H1 (cell line): ENCODE results near the gene COL6A5. TPM values are rescaled to one million over a fixed set of nuclear protein-coding genes. Genes with fewer than 3 reads are reported as not detected.
A peak's percentile ranks its signal among the peaks of the same experiment; 100 is the strongest.

ENCODE experiments used
- CTCF ChIA-PET: fragments of 300-600 bp; sonication (Branson Sonifier 250); formaldehyde crosslinking; loops from one replicate; lab custom pipeline; 2021; ENCODE audit not compliant: partially characterized antibody; lab: Charles Lee
- POLR2A ChIA-PET: fragments of 300-600 bp; sonication (Branson Sonifier 250); formaldehyde crosslinking; loops from one replicate; lab custom pipeline; 2021; ENCODE audit warnings: inconsistent platforms; ENCODE audit not compliant: partially characterized antibody; lab: Charles Lee
- DNase-seq, 2 experiments: peaks; one replicate each; pipeline versions ENCODE4 v3.0.0 to v3.0.0-alpha.2; 2010 to 2022; ENCODE audit warnings: low spot score in 2 of 2, low read depth in 1 of 2, mixed read lengths in 1 of 2
- FAIRE-seq: peaks from 2 replicates; lab custom pipeline; 2011; peaks lifted over from hg19 to GRCh38; lab: Jason Lieb, UNC
- H2AFZ ChIP-seq: 2 replicates; pipeline ENCODE4 v1.8.1; 2012; ENCODE audit warnings: low read length, inconsistent platforms
- H2AK5ac ChIP-seq: 2 replicates; pipeline ENCODE4 v1.6.1; 2013; ENCODE audit warnings: low read depth, low read length
- H2BK120ac ChIP-seq: replicated peaks from 2 replicates; pipeline ENCODE3; 2013; ENCODE audit warnings: low read depth, low read length, inconsistent platforms
- H2BK12ac ChIP-seq: 2 replicates; pipeline ENCODE4 v1.6.1; 2013; ENCODE audit warnings: low read depth, low read length
- H2BK15ac ChIP-seq: 2 replicates; pipeline ENCODE4 v1.6.1; 2013; ENCODE audit warnings: low read length
- H2BK20ac ChIP-seq: 2 replicates; pipeline ENCODE4 v1.6.1; 2013; ENCODE audit warnings: low read length
- H2BK5ac ChIP-seq: 2 replicates; pipeline ENCODE4 v1.6.1; 2013; ENCODE audit warnings: low read depth, low read length
- H3K14ac ChIP-seq: 2 replicates; pipeline ENCODE4 v1.6.1; 2013; ENCODE audit warnings: inconsistent platforms; ENCODE audit not compliant: insufficient read length
- H3K18ac ChIP-seq: 2 replicates; pipeline ENCODE4 v1.6.1; 2013; ENCODE audit warnings: low read length; ENCODE audit errors: extremely low read depth
- H3K23ac ChIP-seq: 2 replicates; pipeline ENCODE4 v1.6.1; 2013; ENCODE audit warnings: inconsistent platforms; ENCODE audit not compliant: insufficient read length
- H3K23me2 ChIP-seq: 2 replicates; pipeline ENCODE4 v1.6.1; 2013; ENCODE audit warnings: low read depth, low read length
- H3K27ac ChIP-seq: 2 replicates; pipeline ENCODE4 v1.6.1; 2011; ENCODE audit warnings: low read depth, low read length, inconsistent platforms
- H3K27me3 ChIP-seq, 4 experiments: replicated peaks in 1 of 4; 1 replicate in 1 of 4; 2 replicates in 3 of 4; pipeline versions ENCODE4 v1.6.1 to v1.8.1; 2011 to 2013; ENCODE audit warnings: low read length in 3 of 4, mild to moderate bottlenecking in 3 of 4, inconsistent platforms in 2 of 4, mixed read lengths in 2 of 4, moderate library complexity in 1 of 4; ENCODE audit not compliant: control insufficient read depth in 3 of 4, insufficient read depth in 3 of 4; ENCODE audit errors: extremely low read depth in 1 of 4
- H3K36me3 ChIP-seq, 4 experiments: 2 replicates each; pipeline versions ENCODE4 v1.6.1 to v1.8.1; 2011 to 2013; ENCODE audit warnings: mild to moderate bottlenecking in 4 of 4, low read length in 3 of 4, moderate library complexity in 2 of 4, control low read depth in 1 of 4, inconsistent platforms in 1 of 4; ENCODE audit not compliant: insufficient read depth in 4 of 4, control insufficient read depth in 2 of 4
- H3K4ac ChIP-seq: replicated peaks from 2 replicates; pipeline ENCODE3; 2013; ENCODE audit warnings: low read length, low read depth, mixed read lengths, inconsistent platforms; ENCODE audit not compliant: insufficient read length
- H3K4me1 ChIP-seq, 4 experiments: replicated peaks in 1 of 4; 1 replicate in 1 of 4; 2 replicates in 3 of 4; pipeline versions ENCODE4 v1.6.1 to v1.8.1; 2011 to 2013; ENCODE audit warnings: low read length in 3 of 4, inconsistent platforms in 2 of 4, mixed read lengths in 1 of 4; ENCODE audit not compliant: insufficient read depth in 4 of 4, control insufficient read depth in 3 of 4
- H3K4me2 ChIP-seq, 2 experiments: 2 replicates each; pipeline versions ENCODE4 v1.6.1 to v1.8.1; 2011 to 2013; ENCODE audit warnings: low read depth in 2 of 2, low read length in 2 of 2, control low read depth in 1 of 2, inconsistent platforms in 1 of 2, mild to moderate bottlenecking in 1 of 2; ENCODE audit not compliant: insufficient read depth in 1 of 2
- H3K4me3 ChIP-seq, 4 experiments: fragments of 200-600, 300-600 bp in 1 of 4; sonication (generic), shearing (Covaris generic), sonication (Bioruptor Twin) in 1 of 4; 2 replicates each; pipeline versions ENCODE4 v1.5.1 to v1.8.1; 2011 to 2016; ENCODE audit warnings: low read length in 4 of 4, low read depth in 3 of 4, control low read depth in 2 of 4, inconsistent platforms in 2 of 4, mild to moderate bottlenecking in 2 of 4, mixed read lengths in 1 of 4, moderate library complexity in 1 of 4; ENCODE audit not compliant: insufficient read depth in 2 of 4; ENCODE audit errors: extremely low read depth in 1 of 4
- H3K56ac ChIP-seq: replicated peaks from 2 replicates; pipeline ENCODE3; 2013; ENCODE audit warnings: low read depth, mild to moderate bottlenecking, mixed read lengths, low read length, inconsistent platforms; ENCODE audit not compliant: insufficient read length
- H3K79me1 ChIP-seq: 2 replicates; pipeline ENCODE4 v1.6.1; 2013; ENCODE audit warnings: low read depth, low read length, control low read depth
- H3K79me2 ChIP-seq, 2 experiments: 2 replicates each; pipeline versions ENCODE4 v1.6.1 to v1.8.1; 2012 to 2013; ENCODE audit warnings: low read length in 2 of 2, mild to moderate bottlenecking in 2 of 2, inconsistent platforms in 1 of 2; ENCODE audit not compliant: insufficient read depth in 2 of 2, control insufficient read depth in 1 of 2
- H3K9ac ChIP-seq, 4 experiments: replicated peaks in 1 of 4; 1 replicate in 1 of 4; 2 replicates in 3 of 4; pipeline versions ENCODE4 v1.6.1 to v1.8.1; 2011 to 2013; ENCODE audit warnings: low read depth in 3 of 4, low read length in 3 of 4, control low read depth in 2 of 4, mild to moderate bottlenecking in 2 of 4, moderate library complexity in 2 of 4, inconsistent platforms in 1 of 4; ENCODE audit errors: extremely low read depth in 1 of 4
- H3K9me3 ChIP-seq, 2 experiments: 2 replicates each; pipeline versions ENCODE4 v1.6.1 to v1.8.1; 2012 to 2013; ENCODE audit warnings: mild to moderate bottlenecking in 2 of 2, moderate library complexity in 2 of 2, control low read depth in 1 of 2, inconsistent platforms in 1 of 2, low read depth in 1 of 2, low read length in 1 of 2, mixed read lengths in 1 of 2; ENCODE audit not compliant: insufficient read depth in 2 of 2
- H4K20me1 ChIP-seq, 2 experiments: replicated peaks in 1 of 2; 2 replicates each; pipeline versions ENCODE3 to v1.8.1; 2011 to 2013; ENCODE audit warnings: inconsistent platforms in 2 of 2, low read length in 2 of 2, mild to moderate bottlenecking in 1 of 2; ENCODE audit not compliant: insufficient read depth in 2 of 2, control insufficient read depth in 1 of 2
- H4K5ac ChIP-seq: 2 replicates; pipeline ENCODE4 v1.6.1; 2013; ENCODE audit warnings: low read length, low read depth, mixed read lengths, inconsistent platforms; ENCODE audit not compliant: insufficient read length
- H4K8ac ChIP-seq: 2 replicates; pipeline ENCODE4 v1.8.0; 2013; ENCODE audit warnings: mild to moderate bottlenecking, moderate library complexity, low read length, inconsistent platforms; ENCODE audit not compliant: insufficient read depth; ENCODE audit errors: extremely low read depth
- H4K91ac ChIP-seq: replicated peaks from 2 replicates; pipeline ENCODE3; 2013; ENCODE audit warnings: low read length, mixed read lengths, inconsistent platforms; ENCODE audit not compliant: insufficient read length
- BACH1 ChIP-seq: IDR thresholded peaks from 2 replicates; pipeline ENCODE4 v1.6.1; 2012; ENCODE audit warnings: low read length, improper control_type of control experiment
- CBX8 ChIP-seq: fragments of 300-800, 300-1000 bp; sonication (generic); IDR thresholded peaks from 2 replicates; pipeline ENCODE4 v1.7.1; 2016; ENCODE audit warnings: low read depth, low read length, borderline replicate concordance
- EP300 ChIP-seq, 2 experiments: IDR thresholded peaks; 1 replicate in 1 of 2; 2 replicates in 1 of 2; pipeline ENCODE4 v1.6.1; 2011 to 2012; ENCODE audit warnings: low read depth in 2 of 2, low read length in 2 of 2, mild to moderate bottlenecking in 2 of 2, borderline replicate concordance in 1 of 2, inconsistent platforms in 1 of 2, moderate library complexity in 1 of 2
- MAX ChIP-seq: IDR thresholded peaks from 2 replicates; pipeline ENCODE4 v1.6.1; 2012; ENCODE audit warnings: inconsistent platforms
- NRF1 ChIP-seq: IDR thresholded peaks from 2 replicates; pipeline ENCODE4 v1.6.1; 2011; ENCODE audit warnings: mild to moderate bottlenecking, low read depth, low read length, improper control_type of control experiment
- POU5F1 ChIP-seq: IDR thresholded peaks from 2 replicates; pipeline ENCODE4 v1.6.1; 2011; ENCODE audit warnings: low read depth, mild to moderate bottlenecking, low read length, moderate library complexity
- RNF2 ChIP-seq: fragments of 200-900, 300-1000 bp; sonication (generic); IDR thresholded peaks from 2 replicates; pipeline ENCODE4 v1.7.1; 2016; ENCODE audit warnings: borderline replicate concordance, low read depth, mild to moderate bottlenecking, antibody characterized with exemption, low read length; ENCODE audit not compliant: poor library complexity, severe bottlenecking; ENCODE audit errors: missing control alignments
- SP1 ChIP-seq: IDR thresholded peaks from 2 replicates; pipeline ENCODE4 v1.6.1; 2011; ENCODE audit warnings: low read depth, low read length
- USF2 ChIP-seq: IDR thresholded peaks from 2 replicates; pipeline ENCODE4 v1.6.1; 2011; ENCODE audit warnings: low read length, improper control_type of control experiment
- WGBS, 2 experiments: shearing (Covaris generic) in 1 of 2; methylation state at CpG; one replicate each; pipeline versions ENCODE4 v1.1.6 to v1.1.7; 2013 to 2015; ENCODE audit warnings: low lambda C conversion rate in 2 of 2, mixed read lengths in 2 of 2, inconsistent platforms in 1 of 2, low coverage in 1 of 2, missing lambda C conversion rate in 1 of 2; ENCODE audit not compliant: insufficient replicate concordance in 2 of 2, insufficient coverage in 1 of 2, insufficient read length in 1 of 2; ENCODE audit errors: extremely low coverage in 1 of 2, missing lambda C conversion rate in 1 of 2; 5-methylcytosine and 5-hydroxymethylcytosine counted together
- long read RNA-seq, 2 experiments: library from RNA in 1 of 2; library from capped mRNA in 1 of 2; stranded (forward); transcript quantifications; one replicate each; pipeline ENCODE4 v2.0.0, GENCODE V29; 2021; ENCODE audit warnings: inconsistent platforms in 1 of 2
- polyA minus RNA-seq, 3 experiments: library from RNA; depleted of rRNA, polyadenylated mRNA; stranded (reverse); fragments of >200 nt; gene quantifications; 1 replicate in 2 of 3; 2 replicates in 1 of 3; pipeline ENCODE4 v1.2.3, GENCODE V29; 2011
- polyA plus RNA-seq, 7 experiments: library from polyadenylated mRNA; depleted of rRNA in 3 of 7; stranded (reverse) in 5 of 7; unstranded in 2 of 7; fragments of >200 nt in 5 of 7; fragments of 200-250 nt in 2 of 7; gene quantifications; 1 replicate in 5 of 7; 2 replicates in 1 of 7; 4 replicates in 1 of 7; pipeline versions ENCODE4 v1.2.1 to v1.2.3, GENCODE V29; 2011 to 2013; ENCODE audit warnings: missing spikeins in 2 of 7, mixed read lengths in 2 of 7
- total RNA-seq: library from RNA; stranded (reverse); fragmentation: NEBNext Ultra II Directional; extraction: Animal tissue kit (Norgen Biotek cat#: 25700); gene quantifications from 2 replicates; pipeline ENCODE4 v1.2.1, GENCODE V29; 2021

The COL6A5 gene
- total RNA-seq: 0.06 TPM in 1 of 2 replicates, not detected in the other
- 0.05 TPM in 1 of 2 replicates, not detected in the other for polyA plus RNA-seq (2011; rRNA removed)
- 0.01 TPM for polyA plus RNA-seq (2011; cell fraction: cytosol; rRNA removed)
- polyA plus RNA-seq (2011; cell fraction: nucleus; rRNA removed): not detected
- 0.03 TPM in 2 of 4 replicates, not detected in the others for polyA plus RNA-seq (2012, experiment 1 of 2)
- not detected for polyA plus RNA-seq (2012, experiment 2 of 2)
- polyA plus RNA-seq (2013, experiment 1 of 2): 0.02 TPM
- polyA plus RNA-seq (2013, experiment 2 of 2): 0.02 TPM
- 0.03 and 0.10 TPM in 2 replicates for polyA minus RNA-seq (2011; rRNA and poly(A)+ RNA removed)
- not detected for polyA minus RNA-seq (2011; cell fraction: cytosol; rRNA and poly(A)+ RNA removed)
- polyA minus RNA-seq (2011; cell fraction: nucleus; rRNA and poly(A)+ RNA removed): not detected
- long read RNA-seq, experiment 1: 0 reads
- long read RNA-seq, experiment 2: 0 reads

GRCh38 chr3:130345487-130346079, at the start of gene COL6A5:
COL6A5 (plus strand) TSS chr3:130345672; CDS start chr3:130373639, 27,967 bp downstream.
- FAIRE-seq (no peak), DNase-seq (peak; percentile 2 to 59)
- H3K56ac ChIP-seq: no peak within 1 kb of the TSS
- no peaks in the 10 kb centered on the region for H3K9me3 ChIP-seq
- H3K18ac ChIP-seq: no peak within 1 kb of the TSS
- no peak within 1 kb of the TSS for H2BK15ac ChIP-seq
- no peak within 1 kb of the TSS for H3K4ac ChIP-seq
- peak within 1 kb of the TSS; percentile 77; the same call in 1 of the 2 replicates for H4K8ac ChIP-seq
- H3K23ac ChIP-seq: no peak within 1 kb of the TSS
- peaks cover 0 to 5% (median 2%) of the 10 kb centered on the region in 4 experiments; a peak in 3 of 7 replicates for H3K4me1 ChIP-seq
- no peaks in the 10 kb centered on the region for H4K20me1 ChIP-seq
- ChIA-PET POLR2A (interaction anchor here (0.6 kb wide), 1 partner anchor 1165 kb away, joined by 4 read pairs; no protein-coding TSS in a partner anchor), CTCF (interaction anchor here (1.8 kb wide), 1 partner anchor 135 kb away, joined by 4 read pairs; no protein-coding TSS in a partner anchor)
- 5% methylated on average over 38 of the region's 41 CpGs; no CpG with 5 or more reads in 1 of the 2 experiments for WGBS, 2 experiments
- peak within 1 kb of the TSS; percentile 70 to 83 for H3K4me2 ChIP-seq
- H3K4me3 ChIP-seq: peak within 1 kb of the TSS; percentile 31 to 62 (median 34); a peak in 6 of 8 replicates
- no peak within 1 kb of the TSS for H2AK5ac ChIP-seq
- H2BK120ac ChIP-seq: no peak within 1 kb of the TSS
- H3K23me2 ChIP-seq: no peaks in the 10 kb centered on the region
- H4K91ac ChIP-seq: no peak within 1 kb of the TSS
- H3K14ac ChIP-seq: no peak within 1 kb of the TSS
- H3K9ac ChIP-seq: no peak within 1 kb of the TSS
- no peak within 1 kb of the TSS for H4K5ac ChIP-seq
- H2AFZ ChIP-seq: peak within 1 kb of the TSS; percentile 45
- H3K79me2 ChIP-seq: no peaks in the 10 kb centered on the region
- no peak within 1 kb of the TSS for H2BK5ac ChIP-seq
- H3K79me1 ChIP-seq: no peaks in the 10 kb centered on the region
- H2BK20ac ChIP-seq: no peak within 1 kb of the TSS
- H3K36me3 ChIP-seq: no peaks in the 10 kb centered on the region
- H3K27ac ChIP-seq: no peak within 1 kb of the TSS
- no peak within 1 kb of the TSS for H2BK12ac ChIP-seq
- H3K27me3 ChIP-seq: peaks cover 3 to 24% (median 21%) of the 10 kb centered on the region in 4 experiments
- TF ChIP-seq BACH1: no peak
- no peak for TF ChIP-seq NRF1
- TF ChIP-seq CBX8: no peak
- TF ChIP-seq EP300 (IDR thresholded peaks at IDR 0.05; ENCODE audit: borderline replicate concordance in 1 of 2, low read depth in 2 of 2, low read length in 2 of 2): no peak
- no peak for TF ChIP-seq POU5F1
- TF ChIP-seq SP1: no peak
- no peak for TF ChIP-seq USF2
- no peak for TF ChIP-seq RNF2
- TF ChIP-seq MAX: peak; percentile 86
